ENCODE measurements around the gene RAB12.

The RAB12 gene

DNA sequence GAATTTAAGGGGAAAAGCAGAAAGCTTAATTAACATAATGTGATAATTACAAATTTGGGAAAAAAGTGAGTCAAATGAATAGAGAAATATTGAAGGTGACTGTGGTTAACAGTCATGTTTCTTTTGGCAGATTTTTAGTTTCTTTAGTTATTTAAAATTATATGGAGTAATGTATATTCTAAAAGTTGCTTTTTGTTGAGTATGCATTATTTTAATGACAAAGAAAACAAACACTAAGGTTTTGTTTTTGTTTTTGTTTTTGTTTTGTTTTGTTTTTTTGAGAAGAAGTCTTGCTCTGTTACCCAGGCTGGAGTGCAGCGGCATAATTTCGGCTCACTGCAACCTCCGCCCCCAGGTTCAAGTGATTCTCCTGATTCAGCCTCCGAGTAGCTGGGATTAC lies 65.8 kb downstream of the RAB12 start:
- TF ChIP-seq, protein P1, sequence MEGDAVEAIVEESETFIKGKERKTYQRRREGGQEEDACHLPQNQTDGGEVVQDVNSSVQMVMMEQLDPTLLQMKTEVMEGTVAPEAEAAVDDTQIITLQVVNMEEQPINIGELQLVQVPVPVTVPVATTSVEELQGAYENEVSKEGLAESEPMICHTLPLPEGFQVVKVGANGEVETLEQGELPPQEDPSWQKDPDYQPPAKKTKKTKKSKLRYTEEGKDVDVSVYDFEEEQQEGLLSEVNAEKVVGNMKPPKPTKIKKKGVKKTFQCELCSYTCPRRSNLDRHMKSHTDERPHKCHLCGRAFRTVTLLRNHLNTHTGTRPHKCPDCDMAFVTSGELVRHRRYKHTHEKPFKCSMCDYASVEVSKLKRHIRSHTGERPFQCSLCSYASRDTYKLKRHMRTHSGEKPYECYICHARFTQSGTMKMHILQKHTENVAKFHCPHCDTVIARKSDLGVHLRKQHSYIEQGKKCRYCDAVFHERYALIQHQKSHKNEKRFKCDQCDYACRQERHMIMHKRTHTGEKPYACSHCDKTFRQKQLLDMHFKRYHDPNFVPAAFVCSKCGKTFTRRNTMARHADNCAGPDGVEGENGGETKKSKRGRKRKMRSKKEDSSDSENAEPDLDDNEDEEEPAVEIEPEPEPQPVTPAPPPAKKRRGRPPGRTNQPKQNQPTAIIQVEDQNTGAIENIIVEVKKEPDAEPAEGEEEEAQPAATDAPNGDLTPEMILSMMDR (conservative IDR thresholded peaks at IDR 0.05; ENCODE audit: low read depth): no peak
- DNase-seq (ENCODE audit: low spot score): no peak
- ChIA-PET CTCF (no interaction called here), POLR2A (ENCODE audit: low non-redundant PET) (no interaction called here)
- no peak overlapping the region for H3K27ac ChIP-seq

DNA sequence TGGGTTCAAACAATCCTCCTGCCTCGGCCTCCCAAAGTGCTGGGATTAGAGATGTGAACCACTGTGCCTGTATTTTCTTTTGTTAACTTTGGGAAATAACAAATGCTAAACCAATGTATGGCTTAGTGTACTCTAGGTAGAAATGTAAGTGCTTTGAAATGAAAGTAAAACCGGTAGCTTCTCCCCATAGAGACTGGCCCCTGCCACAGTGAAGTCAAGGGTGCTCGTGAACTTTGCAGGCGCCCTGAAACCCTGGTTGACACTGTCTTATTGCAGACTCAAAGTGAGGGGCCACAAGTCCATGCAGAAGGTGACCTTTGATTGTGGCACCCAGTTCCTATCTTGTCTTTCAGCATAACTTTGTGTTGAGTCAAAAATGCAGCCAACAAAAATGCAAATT lies 72.0 kb downstream of the RAB12 start:
- DNase-seq (ENCODE audit: low spot score): no peak
- H3K27ac ChIP-seq: no peak overlapping the region
- TF ChIP-seq, protein P1 (conservative IDR thresholded peaks at IDR 0.05; ENCODE audit: low read depth): no peak
- CTCF ChIA-PET: no interaction called here
- POLR2A ChIA-PET (ENCODE audit: low non-redundant PET): no interaction called here

DNA sequence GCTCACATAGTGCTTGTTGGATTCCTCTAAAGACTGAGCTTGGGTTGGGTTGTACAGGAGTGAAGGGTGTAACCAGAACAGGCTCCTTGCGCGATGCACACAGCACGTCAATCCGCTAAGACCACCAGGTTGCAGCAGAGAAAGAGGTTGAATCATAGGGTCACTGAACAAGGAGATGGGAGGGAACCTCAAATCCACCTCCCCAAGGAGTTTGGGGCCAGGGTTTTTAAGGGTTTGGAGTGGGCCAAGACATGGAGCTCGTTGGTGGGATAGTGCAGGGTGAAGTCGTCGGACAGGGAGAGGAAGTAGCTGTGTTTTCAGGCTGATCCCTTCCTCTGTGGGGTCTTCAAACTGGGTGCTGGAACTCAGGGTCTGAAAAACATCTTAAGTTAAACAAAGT lies 75.3 kb downstream of the RAB12 start:
- POLR2A ChIA-PET (ENCODE audit: low non-redundant PET): no interaction called here
- CTCF ChIA-PET: interaction anchor here (1.4 kb wide), 1 partner anchor 12 kb away, joined by 5 read pairs; no protein-coding TSS in a partner anchor
- no peak for DNase-seq (ENCODE audit: low spot score)
- peak overlapping the region; percentile 97 for H3K27ac ChIP-seq
- TF ChIP-seq, protein P1 (conservative IDR thresholded peaks at IDR 0.05; ENCODE audit: low read depth): no peak

DNA sequence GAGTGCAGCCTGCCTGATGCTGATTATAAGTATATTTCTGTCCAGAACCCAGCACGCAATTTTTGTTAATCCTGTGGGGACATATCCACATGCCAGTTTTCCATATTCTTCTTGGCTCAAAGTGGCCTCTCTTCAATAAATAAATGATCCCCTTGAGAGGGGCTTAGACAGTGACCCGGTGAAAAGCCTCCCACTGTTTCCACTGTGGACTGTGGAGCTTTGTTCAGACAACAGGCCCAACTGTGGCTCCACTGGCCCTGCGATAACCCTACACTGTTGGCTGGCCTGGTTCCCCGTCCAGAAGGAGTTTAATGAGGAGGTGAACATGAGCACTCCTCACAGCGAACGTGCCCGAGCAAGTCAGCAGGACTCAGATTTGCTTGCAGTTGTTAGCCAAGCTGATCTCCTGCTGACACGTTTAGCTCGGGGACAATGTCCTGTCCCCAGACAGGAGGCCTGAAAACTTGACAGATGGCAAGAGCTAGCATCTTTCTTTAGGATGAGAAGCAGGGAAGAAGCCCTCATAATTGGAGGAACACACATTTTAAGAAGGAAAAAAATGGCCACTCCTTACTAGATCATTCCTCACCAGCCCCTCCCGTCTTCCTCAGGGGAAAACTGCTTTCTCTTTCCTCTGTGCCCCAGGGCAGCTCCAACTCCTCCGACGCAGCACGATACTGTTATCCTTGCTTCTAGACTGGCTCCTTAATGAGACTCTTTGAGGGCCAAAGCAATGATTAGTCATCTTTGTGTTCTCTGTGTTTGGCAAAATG lies 76.1 kb downstream of the RAB12 start:
- TF ChIP-seq, protein P1 (conservative IDR thresholded peaks at IDR 0.05; ENCODE audit: low read depth): no peak
- POLR2A ChIA-PET (ENCODE audit: low non-redundant PET): no interaction called here
- H3K27ac ChIP-seq: peak overlapping the region; percentile 97
- DNase-seq (ENCODE audit: low spot score): peak; percentile 92
- CTCF ChIA-PET: interaction anchor here (0.9 to 1.4 kb wide), 4 partner anchors 11 to 30 kb away, joined by 3 to 5 read pairs (median 4); no protein-coding TSS in a partner anchor

DNA sequence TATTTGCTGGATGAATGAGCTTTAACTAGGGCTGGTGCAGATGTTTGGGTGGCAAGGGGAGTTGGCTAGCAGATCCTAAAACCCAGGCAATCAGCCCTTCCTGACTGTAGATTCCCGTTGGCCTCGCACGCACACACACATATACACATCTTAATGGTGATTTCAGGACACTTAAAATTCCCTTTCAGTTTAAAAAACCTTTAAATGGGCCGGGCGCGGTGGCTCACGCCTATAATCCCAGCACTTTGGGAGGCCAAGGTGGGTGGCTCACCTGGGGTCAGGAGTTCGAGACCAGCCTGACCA lies 76.6 kb downstream of the RAB12 start:
- TF ChIP-seq, protein P1 (conservative IDR thresholded peaks at IDR 0.05; ENCODE audit: low read depth): no peak
- DNase-seq (ENCODE audit: low spot score): no peak
- peak overlapping the region; percentile 97 for H3K27ac ChIP-seq
- ChIA-PET CTCF (interaction anchor here (0.9 to 1.4 kb wide), 4 partner anchors 10 to 31 kb away, joined by 3 to 5 read pairs (median 4); no protein-coding TSS in a partner anchor), POLR2A (ENCODE audit: low non-redundant PET) (no interaction called here)

DNA sequence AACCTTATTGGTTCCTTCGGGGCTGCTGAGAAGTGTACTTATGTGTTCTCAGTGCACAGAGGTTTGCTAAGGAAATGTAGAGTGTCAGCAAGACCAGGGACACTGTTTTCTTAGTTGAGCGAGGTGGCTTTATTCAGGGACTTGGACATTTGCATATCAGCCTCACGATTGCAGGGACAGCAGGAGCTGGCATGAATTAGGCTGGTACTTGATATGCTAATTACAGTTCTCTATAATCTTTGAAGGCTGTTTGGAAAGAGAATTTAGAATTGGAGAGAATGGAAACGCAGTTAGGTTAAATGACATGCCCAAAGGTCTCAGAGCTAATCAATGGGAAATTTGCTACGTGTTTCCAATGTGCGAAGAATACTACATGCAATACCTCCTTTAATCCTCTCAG lies 77.4 kb downstream of the RAB12 start:
- CTCF ChIA-PET: no interaction called here
- peak overlapping the region; percentile 97 for H3K27ac ChIP-seq
- no peak for DNase-seq (ENCODE audit: low spot score)
- POLR2A ChIA-PET (ENCODE audit: low non-redundant PET): no interaction called here
- TF ChIP-seq, protein P1 (conservative IDR thresholded peaks at IDR 0.05; ENCODE audit: low read depth): no peak

All from RWPE1 (cell line).